HPDE6-E6E7 (cell line): Measurements from ENCODE around the gene TRIM62.

Experiments used
- DNase-seq: peaks from one replicate; pipeline ENCODE4 v3.0.0; 2011; ENCODE audit warnings: missing footprints; ENCODE audit errors: extremely low spot score

Gene TRIM62

DNA sequence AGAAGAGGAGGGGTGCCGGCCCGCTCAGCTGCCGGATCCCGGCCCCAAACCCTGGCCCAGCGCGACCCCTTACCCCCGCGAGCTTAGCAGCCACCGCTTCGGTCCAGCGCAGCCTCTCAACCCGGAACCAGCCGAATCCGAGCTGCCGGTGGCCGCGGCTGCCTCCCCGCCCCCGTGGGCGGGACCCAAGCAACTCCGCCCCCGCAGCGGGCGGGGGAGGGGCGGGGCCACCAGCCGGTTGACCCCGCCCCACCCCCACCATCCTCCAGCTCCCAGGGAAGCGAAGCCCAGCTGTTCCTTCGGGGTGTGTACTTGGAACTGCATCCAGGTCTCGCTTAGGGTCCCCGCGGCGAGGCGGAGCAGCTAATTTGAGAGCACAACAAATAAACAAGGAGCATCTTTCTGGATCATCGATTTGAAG lies at the start of gene TRIM62:
TSS of gene TRIM62 (minus strand) at position 123 of the 421 bp plus-strand sequence. CDS start 611 bp downstream, outside the sequence.
- peak; percentile 88 for DNase-seq

DNA sequence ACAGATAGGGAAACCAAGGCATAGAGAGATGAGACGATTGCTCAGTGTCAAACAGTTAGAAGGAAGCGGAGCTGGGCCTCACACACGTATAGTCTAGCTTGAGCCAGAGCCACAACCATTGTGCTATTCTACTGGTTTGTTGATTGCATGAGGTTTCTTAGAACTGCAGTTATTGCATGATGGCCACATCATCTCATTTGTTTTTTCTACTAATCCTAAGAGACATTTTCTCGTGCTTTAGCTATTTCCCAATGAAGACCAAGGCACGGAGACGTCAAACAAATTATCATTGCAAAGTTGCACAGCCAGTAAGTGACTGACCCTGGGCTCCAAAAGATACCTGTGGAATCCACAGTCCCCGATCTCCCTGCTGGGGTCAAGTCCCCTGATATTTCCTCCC lies 49.3 kb upstream of the TRIM62 start:
- DNase-seq, result no peak

DNA sequence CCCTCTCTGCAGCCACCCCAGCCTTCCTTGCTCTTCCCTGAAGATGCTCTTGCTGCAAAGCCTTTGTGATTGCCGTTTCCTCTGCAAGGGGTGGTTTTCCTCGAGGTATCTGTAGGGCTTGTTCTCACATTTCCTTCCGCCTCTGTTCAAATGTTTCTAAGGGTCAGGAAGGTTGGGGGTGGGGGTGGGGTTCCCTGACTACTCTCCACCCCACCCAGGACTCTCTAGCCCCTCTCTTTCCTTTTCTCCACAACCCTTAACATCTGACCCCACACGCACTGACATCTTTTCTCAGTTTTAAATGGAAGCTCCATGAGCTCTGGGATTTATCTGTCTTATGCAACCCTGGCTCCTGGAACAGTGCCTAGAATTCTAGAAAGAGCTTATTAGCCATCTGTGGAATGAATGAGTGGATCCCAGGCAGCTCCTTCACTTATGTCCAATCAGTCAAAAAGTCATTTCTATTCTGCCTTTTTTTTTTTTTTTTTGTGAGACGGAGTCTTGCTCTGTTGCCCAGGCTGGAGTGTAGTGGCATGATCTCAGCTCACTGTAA lies 47.2 kb upstream of the TRIM62 start:
- DNase-seq, result no peak

DNA sequence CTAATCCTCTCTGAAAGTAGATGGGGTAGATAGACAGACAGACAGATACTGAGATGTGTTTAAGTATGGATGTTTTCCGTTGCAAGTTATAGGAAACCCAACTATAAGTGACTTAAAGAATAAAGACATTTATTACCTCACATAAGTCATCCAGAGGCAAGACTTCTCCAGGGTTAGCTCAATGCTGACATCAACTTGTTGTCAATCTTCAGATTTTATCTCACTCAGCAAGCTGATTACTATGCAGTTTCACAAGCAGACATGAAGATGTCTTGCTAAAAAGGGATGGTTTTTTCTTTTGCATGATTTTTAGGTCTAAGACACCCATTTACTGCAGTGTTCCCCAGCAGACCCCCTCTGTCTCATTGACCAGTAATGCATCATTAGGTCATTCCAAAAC lies 43.7 kb upstream of the TRIM62 start:
- no peak for DNase-seq

DNA sequence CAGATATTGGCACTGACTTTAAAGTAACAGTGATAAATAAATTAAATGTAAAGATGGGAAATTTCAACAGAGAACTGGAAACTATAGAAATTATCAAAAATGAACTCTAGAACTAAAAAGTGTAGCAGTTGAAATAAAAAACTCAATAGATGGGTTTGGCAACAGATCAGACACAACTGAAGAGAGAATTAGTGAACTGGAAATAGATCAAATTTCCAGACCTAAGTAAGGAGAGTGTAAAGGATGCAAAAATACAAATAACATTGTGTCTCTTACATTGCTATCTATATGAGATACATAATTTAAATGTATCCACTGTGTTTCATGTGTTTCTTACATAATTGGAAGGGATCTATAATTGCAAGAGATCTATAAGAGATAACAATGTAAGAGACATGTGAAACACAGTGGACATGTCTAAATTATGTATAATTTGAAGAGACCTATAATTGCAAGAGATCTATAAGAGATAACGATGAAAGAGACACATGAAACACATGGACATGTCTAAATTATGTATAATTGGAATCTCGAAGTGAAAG lies 42.4 kb upstream of the TRIM62 start:
- no peak for DNase-seq

DNA sequence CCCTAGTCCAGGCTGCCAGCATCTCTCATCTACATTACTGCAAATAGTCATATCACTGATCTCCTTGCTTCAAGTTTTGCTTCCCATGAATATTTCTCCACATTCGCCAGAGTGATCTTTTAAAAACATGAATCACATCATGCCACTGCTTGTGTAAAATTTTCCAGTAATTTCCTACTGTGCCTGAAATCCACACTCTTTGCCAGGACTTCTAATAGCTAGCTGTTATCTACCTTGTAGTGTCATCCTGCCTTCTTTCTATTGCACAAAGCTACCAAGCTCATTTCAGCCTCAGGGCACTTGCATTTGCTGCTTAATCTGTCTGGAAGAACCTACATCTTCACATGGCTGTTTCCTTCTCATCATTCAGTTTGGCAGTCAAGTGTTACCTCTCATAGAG lies 40.5 kb upstream of the TRIM62 start:
- DNase-seq, result no peak

DNA sequence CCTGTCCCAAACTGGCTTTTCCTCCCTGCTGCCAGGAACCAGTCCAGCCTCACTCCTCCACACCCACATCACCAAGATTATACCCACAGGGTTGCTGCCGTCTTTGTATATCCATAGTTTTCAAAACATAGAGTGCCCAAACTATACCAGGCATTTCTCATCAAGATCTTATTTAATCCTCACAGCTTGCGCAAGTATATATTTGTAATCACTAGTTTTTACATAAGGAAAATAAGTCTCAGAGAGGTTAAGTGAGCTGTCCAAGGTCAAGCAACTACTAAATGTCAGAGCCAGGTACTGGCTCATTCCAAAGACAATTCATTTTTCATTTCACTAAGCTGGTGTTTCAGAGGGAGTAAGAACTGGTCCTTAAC lies 39.5 kb upstream of the TRIM62 start:
- no peak for DNase-seq

DNA sequence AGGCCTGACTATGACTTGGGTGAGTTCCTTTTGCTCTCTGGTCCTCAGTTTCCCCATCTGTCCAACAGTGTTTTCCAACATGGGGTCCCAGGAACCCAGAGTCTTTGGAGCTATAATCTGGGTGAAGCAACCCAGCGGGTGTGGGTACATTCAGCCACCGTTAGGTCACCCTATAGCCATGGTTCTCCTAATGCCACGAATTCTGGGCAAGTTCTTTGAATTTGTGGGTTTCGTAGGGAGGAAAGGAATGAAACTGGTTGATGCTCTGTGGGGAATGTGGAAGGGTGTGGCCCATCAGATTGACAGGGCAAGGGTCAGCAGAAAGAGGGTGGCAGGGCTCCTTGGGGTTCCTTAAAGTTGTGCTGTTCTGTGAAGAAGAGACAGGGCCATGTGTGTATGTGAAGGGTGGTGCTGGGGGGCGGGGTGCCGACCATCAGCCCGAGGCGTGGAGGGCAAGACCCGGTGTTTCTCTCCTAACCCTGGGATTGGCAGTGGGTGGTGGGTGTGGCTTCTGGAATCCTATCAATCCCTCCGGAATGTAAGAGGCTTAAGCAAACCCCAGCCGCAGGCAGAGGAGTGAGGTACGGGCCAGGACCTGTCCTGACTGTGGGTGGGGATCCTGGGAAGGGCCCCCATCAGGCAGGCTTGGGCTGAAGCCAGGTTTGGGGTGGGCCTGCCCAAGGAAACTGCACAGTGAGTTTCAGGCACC lies 39.0 kb upstream of the TRIM62 start:
- DNase-seq, result peak; percentile 83

DNA sequence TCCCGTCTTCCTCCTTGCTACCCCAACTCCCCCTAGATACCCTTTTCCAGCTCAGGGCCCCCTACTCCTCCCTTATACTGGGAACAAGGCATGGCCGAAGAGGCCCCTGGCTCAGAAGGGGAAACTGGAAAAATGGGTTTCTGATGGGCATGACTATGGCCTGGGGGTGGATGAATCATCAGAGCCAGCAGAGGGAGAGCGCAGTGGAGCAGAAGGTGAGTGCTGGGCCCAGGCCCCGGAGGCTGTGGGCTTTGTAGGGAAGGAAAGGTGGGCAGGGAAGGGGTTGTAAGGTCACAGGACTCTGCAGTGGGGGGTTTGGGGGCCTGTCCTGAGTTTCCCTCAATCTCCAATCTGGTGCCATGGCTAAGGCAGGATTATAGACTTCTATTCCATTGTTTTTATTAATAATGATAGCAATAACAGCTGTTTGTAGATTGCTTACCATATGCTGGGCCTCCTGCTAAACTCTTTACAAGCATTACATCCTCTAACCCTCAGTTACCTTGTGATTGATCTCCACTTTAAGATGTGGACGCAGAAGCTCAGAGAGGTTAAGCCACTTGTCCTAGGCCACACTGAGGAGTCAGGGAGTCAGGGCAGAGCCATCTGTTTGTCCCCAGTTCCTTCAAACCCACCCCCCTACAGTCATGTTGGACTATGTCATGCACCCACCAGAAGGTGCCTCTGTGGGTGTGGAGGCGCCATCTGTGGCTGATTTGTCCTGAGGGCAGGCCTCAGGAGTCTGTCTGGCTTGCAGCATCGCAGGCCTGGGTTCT lies 38.2 kb upstream of the TRIM62 start:
- DNase-seq, result peak; percentile 90

DNA sequence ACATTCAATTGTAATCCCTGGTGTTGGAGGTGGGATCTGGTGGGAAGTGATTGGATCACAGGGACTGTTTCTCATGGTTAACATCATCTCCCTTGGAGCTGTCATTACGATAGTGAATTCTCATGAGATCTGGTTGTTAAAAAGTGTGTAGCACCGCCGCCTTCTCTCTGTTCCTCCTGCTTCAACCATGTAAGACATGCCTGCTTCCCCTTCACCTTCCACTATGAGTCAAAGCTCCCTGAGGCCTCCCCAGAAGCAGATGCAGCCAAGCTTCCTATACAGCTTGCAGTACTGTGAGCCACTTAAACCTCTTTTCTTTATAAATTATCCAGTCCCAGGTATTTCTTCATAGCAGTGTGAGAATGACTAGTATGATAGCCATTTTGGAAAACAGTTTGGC lies 30.1 kb upstream of the TRIM62 start:
- DNase-seq, result no peak

DNA sequence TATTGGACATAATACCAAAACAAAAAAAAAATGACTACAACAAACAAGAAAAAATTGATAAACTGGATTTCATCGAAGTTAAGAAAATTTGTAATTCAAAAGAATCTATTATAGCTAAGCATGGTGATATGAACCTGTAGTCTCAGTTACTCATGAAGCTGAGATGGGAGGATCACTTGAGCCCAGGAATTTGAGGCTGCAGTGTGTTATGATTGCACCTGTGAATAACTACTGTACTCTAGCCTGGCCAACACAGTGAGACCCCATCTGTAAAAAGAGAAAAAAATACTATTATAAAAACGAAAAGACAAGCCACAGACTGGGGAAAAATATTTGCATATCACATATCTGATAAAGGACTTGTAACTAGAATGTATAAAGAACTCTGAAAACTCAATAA lies 24.5 kb upstream of the TRIM62 start:
- no peak for DNase-seq

DNA sequence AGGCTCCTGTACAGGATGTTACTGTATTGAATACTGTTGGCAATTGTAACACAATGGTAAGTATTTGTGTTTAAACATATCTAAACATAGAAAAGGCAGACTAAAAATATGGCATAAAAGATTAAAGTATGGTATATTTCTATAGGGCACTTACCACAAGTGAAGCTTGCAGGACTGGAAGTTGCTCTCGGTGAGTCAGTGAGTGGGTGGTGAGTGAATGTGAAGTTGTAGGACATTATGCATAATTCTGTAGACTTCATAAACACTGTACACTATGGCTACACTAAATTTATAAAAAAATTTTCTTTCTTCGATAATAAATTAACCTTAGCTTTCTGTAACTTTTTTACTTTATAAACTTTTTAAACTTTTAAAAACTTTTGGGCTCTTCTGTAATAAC lies 13.7 kb upstream of the TRIM62 start:
- no peak for DNase-seq

DNA sequence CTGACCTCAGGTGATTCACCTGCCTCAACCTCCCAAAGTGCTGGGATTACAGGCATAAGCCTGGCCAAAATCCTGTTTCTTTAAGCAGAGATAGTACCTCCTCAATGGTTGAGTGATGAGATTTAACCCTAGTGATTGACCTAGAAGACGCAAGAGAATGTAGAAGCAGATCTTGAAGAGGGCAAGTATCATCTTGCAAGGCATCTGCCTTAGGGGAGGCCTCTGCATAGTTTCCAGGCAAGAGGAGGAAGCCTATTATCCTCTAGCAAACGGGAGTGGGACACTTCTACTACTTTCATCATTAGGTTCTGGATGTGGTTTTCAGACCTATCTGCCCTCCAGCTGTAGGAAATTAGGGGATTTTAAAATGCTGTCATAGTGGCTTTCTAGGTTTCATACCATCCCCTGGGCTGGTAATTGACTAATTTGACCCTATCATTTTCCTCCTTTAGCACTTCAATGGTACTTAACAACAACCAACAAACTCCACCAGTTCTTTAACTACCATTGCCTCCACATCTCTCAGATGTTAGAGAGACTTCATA lies 10.0 kb upstream of the TRIM62 start:
- DNase-seq, result no peak

DNA sequence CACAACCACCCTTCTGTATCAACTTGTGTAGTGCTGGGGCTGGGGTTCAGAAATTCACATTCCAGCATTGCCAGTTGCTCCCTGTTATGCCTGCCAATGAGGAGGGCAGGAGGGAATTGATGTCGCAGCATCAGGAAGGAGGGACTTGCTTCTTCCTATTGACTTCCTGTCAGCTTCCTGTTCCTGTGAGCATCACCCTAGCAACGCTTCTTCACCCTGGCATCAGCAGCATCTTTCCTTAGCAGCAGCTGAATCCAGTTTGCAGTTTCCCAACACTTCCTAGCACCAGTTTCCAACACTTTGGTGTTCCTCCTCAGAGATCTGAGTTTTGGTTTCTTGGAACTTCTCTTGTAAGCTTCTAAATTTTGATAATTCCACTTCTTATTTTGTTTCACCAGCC lies 8.9 kb upstream of the TRIM62 start:
- no peak for DNase-seq

DNA sequence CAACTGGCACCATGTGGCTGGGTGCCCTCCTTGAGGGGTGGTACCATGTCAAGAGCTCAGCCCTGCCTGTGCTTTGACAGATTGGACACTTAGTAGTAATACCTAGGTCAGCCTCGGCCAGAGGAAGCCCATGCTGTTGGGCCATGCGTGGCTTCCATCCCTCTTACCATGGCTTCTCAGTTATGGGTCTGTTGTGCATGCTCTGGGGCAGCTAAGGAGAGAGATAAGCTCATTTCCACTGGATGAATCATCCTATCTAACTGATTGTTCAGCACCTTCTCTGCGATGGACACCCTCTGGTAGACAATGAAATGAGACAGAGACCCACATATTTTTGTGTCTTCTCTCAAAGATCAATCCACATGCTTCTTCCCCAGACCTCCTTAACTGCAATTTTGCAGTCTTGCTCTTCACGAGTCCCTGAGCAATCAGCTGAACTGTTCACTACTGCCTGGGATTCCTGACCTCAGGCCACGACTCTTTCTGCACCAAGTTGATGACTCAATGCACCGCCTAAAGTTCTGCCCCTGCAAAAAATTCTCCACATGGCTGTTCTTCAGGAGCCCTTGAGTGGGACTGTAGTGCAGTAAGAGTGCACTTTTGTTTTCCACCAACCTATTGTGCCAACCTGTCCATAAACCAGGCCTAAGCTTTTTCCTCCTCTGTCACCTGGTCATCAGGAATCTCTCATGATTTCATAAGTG lies 6.9 kb upstream of the TRIM62 start:
- no peak for DNase-seq

DNA sequence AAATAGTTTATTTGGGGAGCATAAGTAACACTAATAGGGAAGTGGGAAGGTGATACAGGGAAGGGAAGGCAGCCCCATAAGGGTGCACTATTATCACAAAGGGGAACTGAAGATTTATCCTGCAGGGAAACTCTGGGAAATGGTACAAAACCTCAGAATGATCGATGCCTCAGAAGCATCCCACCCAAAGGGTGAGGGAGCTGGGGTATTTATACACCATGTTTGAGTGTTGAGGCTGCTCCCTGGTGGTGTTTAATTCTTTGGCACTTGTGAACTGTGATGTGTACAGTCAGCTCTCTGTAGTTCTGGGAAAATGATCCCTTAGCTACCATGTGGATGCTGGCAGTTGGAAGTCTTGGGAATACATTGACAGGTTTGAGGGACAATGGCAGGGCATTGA lies 5.1 kb upstream of the TRIM62 start:
- no peak for DNase-seq

DNA sequence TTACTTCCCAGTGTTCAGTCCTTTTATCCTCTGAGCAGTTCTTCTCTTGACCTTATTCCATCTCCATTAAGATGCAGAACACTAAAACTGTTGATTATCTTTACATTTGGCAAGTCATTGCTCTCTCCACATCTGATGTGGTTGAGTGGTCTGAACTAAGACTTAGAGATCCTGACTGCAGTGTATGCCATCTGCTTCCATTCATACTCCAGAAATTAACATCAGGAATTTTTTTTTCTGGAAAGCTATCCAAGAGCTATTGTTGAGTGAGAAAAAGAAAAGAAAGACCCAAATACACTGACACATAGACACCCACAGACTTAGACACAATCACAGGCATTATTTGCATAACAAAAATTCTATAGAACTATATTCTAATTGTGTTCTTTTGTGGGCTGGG lies 3.7 kb upstream of the TRIM62 start:
- DNase-seq, result no peak

DNA sequence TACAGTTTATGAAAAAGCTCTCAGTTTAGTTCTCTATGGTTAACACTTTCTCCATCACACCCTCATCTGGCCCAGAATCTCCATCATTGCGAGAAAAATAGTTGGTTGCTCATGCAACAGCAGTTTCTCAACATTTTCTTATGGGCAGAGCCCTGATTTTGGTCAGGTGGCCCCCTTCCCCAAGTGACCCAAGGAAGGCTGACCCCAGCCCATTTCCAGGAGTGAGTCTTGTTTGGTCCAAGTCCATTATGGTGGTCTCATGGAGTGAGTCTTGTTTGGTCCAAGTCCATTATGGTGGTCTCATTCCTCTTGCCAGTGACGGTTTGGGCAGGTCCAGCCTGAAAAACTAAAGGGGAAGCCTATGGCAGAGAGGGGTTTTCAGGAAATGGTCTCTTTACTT lies 1.5 kb upstream of the TRIM62 start:
- no peak for DNase-seq

DNA sequence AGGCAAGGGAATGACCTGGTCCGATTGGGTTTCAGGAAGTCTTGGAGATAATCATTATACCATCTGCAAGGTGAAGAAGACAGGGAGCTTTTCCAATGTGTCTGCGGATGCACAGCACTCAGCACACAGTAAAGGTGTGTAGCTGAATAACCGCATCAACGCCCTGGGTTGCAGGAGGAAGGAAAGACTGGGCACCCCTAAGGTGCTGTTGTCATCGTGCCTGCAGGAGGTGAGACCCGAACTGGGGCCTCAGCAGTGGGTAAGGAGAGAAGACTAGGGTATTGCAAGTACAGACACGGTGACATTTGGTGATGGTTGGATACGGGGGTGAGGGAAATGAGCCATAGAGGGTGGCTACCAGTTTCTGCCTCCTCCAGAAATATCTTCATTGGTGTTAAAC lies 1.1 kb upstream of the TRIM62 start:
- no peak for DNase-seq

DNA sequence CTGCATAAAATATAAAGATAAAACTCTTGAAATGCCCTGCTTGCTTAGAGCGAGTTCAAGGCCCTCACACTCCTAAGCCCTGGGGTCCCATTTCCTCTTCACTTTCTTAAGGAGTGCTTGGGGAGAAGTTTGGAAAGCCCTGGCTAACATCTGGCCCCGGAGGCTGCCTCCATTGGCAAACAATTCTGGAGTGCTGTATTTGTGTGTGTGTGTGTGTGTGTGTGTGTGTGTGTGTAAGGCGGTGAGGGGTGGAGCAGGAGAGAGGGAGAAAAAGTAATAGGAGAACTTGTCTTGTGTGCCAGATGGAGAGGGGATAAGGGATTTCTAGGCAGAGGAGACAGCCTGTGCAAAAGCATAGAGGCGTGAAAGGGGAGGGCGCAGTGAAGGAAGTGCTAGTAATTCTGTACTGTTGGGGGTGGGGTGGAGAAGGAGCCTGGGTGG lies 578 bp upstream of the TRIM62 start:
- DNase-seq, result no peak

DNA sequence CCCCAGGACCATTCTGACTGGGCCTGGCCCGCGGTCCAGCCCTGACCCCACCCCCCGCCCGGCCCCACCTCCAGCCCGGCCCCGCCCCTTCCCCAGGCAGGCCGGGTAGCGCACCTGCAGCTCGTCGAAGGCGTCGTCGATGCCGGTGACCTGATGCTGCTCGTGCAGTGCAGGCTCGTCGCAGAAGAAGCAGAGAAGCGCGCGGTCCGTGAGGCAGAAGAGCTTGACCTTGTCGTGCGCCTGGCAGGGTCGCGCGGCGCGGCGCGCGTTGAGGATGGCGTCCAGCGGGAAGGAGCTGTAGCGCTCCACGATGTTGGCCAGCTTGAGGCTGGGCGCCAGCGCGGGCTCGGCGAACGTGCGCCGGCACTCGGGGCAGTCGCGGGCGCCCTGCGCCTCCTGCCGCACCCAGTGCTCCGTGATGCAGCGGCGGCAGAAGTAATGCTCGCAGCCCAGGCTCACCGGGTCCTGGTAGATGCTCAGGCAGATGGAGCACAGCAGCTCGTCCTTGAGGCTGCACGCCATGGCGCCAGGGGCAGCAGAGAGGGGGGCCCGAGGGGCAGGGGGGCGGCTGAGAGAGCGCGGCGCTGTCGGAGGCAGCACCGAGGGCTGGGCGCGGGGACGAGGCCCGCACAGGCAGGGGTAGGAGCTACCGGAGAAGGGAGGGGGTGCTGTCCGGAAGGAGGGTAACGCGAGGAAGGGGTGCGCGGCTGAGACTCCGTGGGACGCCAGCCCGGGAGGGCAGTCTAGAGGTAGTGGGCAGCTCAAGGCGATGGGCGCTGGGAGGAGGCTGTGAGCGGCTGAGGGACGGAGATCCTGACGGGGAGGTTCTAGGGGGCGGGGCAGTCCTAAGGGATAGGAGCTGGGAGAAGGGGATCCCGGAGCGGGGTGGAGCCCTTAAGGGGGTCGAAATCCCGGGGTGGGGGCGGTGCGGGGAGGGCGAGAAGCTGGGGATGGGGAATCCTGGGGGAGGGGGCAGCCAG lies 642 bp downstream of the TRIM62 start:
- peak; percentile 92 for DNase-seq
